Stimulated activated CD4-positive, alpha-beta T cell treated with anti-CD3 and anti-CD28 coated beads, Interleukin-1b, Interleukin-23, amount 100 ng/mL, for 24 hours (primary cell): Measurements from ENCODE around the gene LPP.

Experiments
- DNase-seq, 4 experiments: peaks; one replicate each; pipeline ENCODE4 v3.0.0-alpha.2; 2020; ENCODE audit warnings: low read depth in 4 of 4, low spot score in 1 of 4

The LPP gene

GRCh38 chr3:188352196-188352927 lies 198.4 kb downstream of the LPP start:
- no peak for DNase-seq

GRCh38 chr3:188353426-188353825 lies 199.5 kb downstream of the LPP start:
- DNase-seq, result no peak

GRCh38 chr3:188358787-188359493 lies 205.0 kb downstream of the LPP start:
- no peak for DNase-seq

GRCh38 chr3:188360364-188360881 lies 206.5 kb downstream of the LPP start:
- no peak for DNase-seq

- no peak for DNase-seq
Observed at GRCh38 chr3:188361888-188362287, 207.9 kb downstream of the LPP start.

GRCh38 chr3:188362405-188362831 lies 208.5 kb downstream of the LPP start:
- no peak for DNase-seq

GRCh38 chr3:188365184-188365583 lies 211.2 kb downstream of the LPP start:
- DNase-seq, result no peak

GRCh38 chr3:188365988-188366698 lies 212.2 kb downstream of the LPP start:
- DNase-seq, result no peak

GRCh38 chr3:188367678-188368077 lies 213.7 kb downstream of the LPP start:
- DNase-seq, result no peak

- DNase-seq, result no peak
Observed at GRCh38 chr3:188369526-188369925, 215.6 kb downstream of the LPP start.

GRCh38 chr3:188370081-188370830 lies 216.3 kb downstream of the LPP start:
- no peak for DNase-seq

GRCh38 chr3:188378786-188379185 lies 224.8 kb downstream of the LPP start:
- DNase-seq, result no peak

- DNase-seq, result no peak
Observed at GRCh38 chr3:188380252-188380651, 226.3 kb downstream of the LPP start.

GRCh38 chr3:188380722-188381121 lies 226.8 kb downstream of the LPP start:
- DNase-seq, result no peak

GRCh38 chr3:188383748-188384147 lies 229.8 kb downstream of the LPP start:
- DNase-seq, result no peak

GRCh38 chr3:188385295-188385694 lies 231.3 kb downstream of the LPP start:
- DNase-seq, result no peak

- DNase-seq, result peak in 2 of 4 experiments; percentile 7 to 51
Observed at GRCh38 chr3:188389711-188390342, 235.9 kb downstream of the LPP start.

GRCh38 chr3:188390343-188390718 lies 236.4 kb downstream of the LPP start:
- no peak for DNase-seq

- DNase-seq, result no peak
Observed at GRCh38 chr3:188390775-188391443, 237.0 kb downstream of the LPP start.

- no peak for DNase-seq
Observed at GRCh38 chr3:188391592-188391991, 237.6 kb downstream of the LPP start.
